NCI-H2107 treated with DMSO at 0.1 percent for 48 hours (cell line): Measurements from ENCODE around the gene TRMT44.
"Not testable (repeated sequence)": the region's sequence is repeated elsewhere in the genome, so short reads cannot be mapped to it uniquely, and the experiment has no call there.

Source experiments
- DNase-seq: peaks from one replicate; lab custom pipeline; 2025; ENCODE audit not compliant: unreplicated experiment; lab: John Stamatoyannopoulos, UW

TRMT44 gene

DNA sequence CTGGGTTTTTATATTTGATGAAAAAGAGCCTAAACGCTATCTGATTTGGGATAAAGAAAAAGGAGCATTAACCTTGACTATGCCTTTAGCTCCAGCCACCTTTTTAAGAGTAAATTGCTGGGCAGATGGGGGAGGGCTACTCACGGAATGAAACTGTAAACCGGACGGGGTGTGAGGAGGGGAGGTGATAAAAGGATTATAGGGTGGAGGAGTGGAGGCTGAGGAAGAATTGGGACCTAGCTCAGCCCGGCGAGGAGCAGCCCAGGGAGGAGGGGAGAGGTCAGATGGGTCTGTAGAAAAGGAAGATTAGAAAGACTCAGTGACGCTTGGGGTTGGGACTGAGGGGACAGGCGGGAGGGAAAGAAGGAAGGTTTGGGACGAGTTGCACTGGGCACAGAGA is 46.1 kb downstream of the TRMT44 start:
- not testable (repeated sequence) for DNase-seq

- no peak for DNase-seq
Measured at GRCh38 chr4:8488791-8489369, 48.3 kb downstream of the TRMT44 start.

DNA sequence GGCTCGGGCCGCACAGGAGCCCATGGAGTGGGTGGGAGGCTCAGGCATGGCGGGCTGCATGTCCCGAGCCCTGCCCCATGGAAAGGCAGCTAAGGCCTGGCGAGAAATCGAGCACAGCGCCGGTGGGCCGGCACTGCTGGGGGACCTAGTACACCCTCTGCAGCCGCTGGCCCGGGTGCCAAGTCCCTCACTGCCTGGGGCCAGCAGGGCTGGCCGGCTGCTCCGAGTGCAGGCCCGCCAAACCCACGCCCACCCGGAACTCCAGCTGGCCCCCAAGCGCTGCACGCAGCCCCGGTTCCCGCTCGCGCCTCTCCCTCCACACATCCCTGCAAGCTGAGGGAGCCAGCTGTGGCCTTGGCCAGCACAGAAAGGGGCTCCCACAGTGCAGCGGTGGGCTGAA is 50.9 kb downstream of the TRMT44 start:
- not testable (repeated sequence) for DNase-seq

GRCh38 chr4:8492174-8492573 is 51.6 kb downstream of the TRMT44 start:
- DNase-seq: no peak

DNA sequence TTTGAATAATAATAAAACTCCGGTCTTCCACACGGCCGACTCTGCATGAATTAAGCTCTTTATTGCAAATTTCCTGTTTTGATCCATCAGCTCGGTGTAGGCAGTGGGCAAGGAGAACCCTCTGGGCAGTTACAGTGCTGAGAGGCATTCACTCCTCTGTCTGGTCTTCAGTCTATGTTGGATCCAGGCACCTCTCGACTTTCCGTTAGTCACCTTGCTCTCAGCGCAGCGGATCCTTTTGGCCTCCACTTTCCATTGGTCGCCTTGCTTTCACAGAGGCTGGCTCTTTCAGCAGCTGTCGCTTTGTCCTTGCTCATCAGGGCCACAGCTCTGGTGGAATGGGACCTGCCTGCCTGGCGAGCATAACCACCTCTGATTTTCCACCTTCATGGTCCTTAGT is 52.9 kb downstream of the TRMT44 start:
- no peak for DNase-seq

- no peak for DNase-seq
Measured at GRCh38 chr4:8494218-8494617, 53.6 kb downstream of the TRMT44 start.

DNA sequence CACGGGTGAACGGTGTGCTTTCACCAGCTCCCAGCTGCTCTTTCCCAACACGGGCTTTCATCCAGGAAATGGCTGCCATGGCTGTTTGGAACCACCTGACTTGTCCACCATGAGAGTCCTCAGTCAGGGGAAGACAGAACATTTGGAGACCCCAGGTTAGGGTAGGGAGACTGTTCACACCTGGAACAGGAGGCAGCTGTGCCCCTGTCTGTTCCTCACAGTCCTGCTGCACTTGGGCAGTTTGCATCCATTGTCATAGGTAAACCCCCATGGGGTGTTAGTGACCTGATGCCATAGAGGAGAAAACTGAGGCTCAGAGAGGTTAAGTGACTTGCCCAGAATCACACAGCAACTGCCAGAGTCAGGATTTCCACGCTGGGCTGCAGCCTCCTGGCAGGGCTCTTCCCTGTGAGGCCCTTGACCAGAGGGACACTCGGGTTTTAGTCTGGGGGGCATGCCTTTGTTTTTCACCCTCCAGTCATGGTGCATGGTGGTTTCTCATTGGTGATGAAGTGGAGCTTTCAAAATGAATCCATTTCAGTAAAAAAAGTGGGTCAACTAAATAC is 54.5 kb downstream of the TRMT44 start:
- no peak for DNase-seq

DNA sequence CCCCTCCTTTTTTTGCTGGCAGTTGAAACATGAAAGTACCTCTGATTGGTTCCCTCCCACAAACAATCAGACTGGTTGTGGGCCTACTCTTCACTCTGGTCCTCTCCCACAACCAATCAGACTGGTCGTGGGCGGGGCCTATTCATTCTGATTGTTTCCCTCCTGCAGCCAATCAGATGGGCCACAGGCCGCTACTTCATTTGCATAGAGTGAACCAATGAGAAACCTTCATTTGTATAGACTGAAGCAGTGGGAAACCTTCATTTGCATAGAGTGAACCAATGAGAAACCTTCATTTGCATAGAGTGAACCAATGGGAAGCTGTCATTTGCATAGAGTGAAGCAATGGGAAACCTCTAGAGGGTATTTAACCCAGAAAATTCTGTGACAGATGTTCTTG is 55.2 kb downstream of the TRMT44 start:
- no peak for DNase-seq

- DNase-seq: no peak
Measured at GRCh38 chr4:8497762-8498161, 57.2 kb downstream of the TRMT44 start.

- no peak for DNase-seq
Measured at GRCh38 chr4:8500966-8501365, 60.4 kb downstream of the TRMT44 start.

DNA sequence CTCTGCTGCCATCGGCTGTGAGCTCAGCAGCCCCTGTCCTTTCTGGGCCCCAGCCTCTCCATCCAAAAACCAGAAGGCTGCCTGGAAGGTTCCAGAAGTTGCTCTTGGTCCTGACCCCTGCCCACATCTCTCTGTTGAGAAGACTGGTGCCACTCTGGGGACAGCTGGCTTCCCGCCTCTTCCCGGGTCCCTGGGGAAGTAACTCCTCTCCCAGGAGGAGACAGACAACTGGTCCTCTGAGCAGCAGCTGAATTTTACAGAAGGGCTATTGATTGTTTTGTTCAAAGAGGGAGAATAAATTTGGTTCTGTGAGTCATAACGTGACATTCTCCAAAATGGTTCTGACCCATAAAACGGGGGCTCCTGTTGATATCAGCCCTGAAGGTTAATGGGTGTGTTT is 61.2 kb downstream of the TRMT44 start:
- DNase-seq: no peak

DNA sequence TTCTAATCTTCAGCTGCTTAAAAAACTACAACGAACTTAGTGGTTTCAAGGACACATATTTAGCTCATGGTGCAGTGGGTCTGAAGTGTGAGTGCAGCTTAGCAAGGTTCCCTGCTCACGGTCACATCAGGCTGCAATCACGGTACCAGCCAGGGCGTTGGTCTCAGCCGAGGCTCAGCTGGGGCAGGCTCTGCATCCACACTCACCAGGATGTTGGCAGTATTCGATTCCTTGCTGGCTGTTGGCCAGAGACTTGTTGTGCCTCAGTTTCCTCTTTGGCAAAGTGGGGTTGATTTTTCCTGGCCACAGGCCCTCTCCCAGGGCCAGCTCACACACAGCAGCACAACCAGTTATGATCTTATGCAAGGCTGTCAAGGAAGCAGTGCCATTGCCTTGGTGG is 61.8 kb downstream of the TRMT44 start:
- no peak for DNase-seq

DNA sequence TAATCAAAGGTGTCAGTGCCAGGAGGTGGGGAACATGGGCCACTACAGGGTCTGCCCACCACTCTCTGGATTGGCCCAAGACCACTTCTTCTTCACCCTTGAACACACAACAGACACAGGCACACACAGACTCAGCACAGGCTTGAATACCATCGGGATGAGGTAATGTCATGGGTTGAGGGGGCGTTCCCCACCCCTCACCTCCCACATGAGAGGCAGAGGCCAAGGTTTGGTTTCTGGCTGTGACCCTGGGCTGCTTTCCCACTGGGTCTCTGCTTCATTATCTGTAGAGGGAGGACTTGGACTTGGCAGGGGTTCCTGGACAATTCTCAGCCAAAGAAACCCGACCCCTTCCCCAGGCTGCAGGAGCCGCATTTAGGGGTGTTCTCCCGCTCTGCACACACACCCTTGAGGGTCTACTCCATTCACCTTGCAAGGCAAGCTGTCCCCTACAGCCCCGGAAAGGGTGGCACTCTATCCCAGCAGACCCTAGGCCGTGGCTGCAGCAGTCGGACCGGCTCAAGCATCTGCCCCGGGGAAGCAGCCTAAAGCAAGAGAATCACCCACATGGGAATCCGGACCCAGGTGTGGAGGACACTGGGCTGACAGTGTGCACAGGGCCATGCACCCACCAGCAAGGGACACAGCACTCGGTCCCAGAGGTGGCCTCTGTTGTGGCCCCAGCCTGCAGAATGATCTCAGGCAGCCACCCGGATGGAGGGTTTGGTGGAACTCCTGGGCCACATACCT is 62.4 kb downstream of the TRMT44 start:
- DNase-seq: no peak

- DNase-seq: no peak
Measured at GRCh38 chr4:8503801-8504200, 63.2 kb downstream of the TRMT44 start.

DNA sequence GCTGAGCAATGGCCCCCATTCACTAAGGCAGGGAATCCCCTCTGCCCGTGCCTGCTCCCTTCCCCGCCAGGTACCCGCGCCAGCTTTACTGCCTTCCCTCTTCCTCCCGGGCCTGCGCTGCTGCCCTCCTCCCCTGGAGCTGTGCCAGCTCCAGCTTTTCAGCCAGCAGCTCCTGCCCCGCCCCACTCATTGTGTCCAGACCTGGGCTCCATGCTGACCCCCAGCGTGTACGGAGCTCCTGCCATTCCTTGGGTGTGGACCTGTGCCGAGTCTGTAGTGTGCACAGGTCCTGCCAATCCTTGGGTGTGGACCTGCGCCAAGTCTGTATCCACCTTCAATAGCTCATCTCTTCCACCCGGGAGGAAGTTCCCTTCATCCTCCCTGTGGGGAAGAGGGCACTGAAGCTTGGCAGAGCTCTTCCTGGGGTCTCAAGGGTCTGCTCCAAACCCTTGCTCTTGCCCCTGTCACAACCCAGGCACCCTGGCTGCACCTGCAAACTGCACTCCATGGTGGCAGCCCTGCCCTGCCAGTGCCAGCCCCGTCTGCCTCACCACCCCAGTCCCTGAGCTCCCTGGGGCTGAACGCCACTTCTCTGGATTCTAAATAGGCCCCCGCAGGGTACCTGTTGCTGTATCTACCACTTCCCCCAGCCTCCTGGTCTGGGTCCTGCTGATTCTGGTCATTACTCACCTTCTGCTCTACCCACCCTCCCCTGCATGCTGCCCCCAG is 63.9 kb downstream of the TRMT44 start:
- DNase-seq: no peak

- no peak for DNase-seq
Measured at GRCh38 chr4:8505229-8505628, 64.7 kb downstream of the TRMT44 start.

DNA sequence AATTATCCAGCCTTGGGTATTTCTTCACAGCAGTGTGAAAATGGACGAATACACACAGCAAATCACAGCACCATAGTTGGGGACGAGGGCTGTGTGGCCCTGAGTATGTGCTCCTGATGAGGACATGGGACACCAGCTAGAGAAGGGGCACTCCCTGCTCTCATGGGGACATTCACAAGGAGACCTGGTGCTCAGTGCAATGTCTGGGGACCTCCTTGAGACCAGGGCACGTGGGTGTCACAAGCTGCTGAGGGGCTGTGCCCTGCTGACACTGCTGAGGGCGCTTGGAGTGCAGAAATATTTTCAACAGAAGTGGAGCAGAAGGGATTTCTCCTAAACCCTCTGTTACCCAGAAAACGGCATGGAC is 65.4 kb downstream of the TRMT44 start:
- no peak for DNase-seq

DNA sequence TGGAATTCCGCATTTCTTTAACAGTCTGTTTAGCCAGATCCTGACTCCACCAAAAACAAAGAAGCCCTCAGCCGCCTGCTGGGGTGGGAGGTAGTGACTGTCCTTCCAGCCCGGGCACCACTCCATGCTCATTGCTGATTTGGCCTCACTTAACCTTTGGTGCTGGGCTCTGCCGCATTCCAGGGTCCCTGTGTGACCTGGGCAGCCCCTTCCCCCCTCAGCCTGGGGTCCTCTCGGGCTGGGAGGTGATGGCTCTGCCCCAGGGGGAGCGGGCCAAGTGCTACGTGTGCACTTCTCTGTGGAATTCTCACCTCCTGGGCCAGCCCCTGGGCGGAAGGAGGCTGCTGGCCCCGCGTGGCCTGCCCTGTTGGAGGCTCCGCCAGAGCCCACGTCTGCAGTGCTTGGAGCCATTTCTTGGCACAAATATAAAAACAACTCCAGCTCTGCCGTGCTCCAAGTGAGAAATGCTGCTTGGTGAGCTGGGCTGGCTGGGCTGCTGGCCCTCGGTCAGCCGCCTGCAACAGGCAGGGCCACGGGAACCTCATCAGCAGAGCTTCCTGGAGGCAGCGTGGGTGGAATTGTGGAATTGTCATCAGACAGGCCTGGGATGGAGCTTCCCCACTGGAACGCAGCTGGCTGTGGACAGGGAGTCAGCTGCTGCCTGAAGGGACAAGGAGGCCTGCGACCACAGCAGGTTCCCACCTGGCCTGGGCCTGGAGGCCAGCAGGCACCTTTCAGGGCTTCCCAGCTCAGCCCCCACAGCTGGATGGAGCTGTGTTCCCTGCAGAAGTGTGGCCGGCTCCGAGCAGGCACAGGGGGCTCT is 66.0 kb downstream of the TRMT44 start:
- DNase-seq: no peak

DNA sequence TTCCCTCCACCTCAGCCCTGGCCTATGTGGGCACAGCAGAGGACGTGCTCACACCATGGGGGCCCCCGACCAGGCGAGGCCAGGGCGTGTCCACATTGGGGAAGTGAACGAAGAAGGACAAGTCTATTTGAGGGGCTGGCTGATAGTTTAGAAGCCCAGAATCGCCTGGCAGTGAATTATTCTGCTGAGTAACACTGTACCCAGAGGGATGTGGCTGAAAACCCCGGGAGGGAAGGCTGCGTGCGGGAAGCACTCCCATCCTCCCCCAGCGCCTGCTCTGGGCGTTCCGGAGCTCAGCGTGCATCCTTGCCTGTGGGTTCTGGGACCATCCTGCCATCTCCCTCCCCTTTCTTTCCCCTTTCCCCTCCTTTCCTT is 66.6 kb downstream of the TRMT44 start:
- DNase-seq: no peak

GRCh38 chr4:8507624-8508023 is 67.0 kb downstream of the TRMT44 start:
- no peak for DNase-seq

DNA sequence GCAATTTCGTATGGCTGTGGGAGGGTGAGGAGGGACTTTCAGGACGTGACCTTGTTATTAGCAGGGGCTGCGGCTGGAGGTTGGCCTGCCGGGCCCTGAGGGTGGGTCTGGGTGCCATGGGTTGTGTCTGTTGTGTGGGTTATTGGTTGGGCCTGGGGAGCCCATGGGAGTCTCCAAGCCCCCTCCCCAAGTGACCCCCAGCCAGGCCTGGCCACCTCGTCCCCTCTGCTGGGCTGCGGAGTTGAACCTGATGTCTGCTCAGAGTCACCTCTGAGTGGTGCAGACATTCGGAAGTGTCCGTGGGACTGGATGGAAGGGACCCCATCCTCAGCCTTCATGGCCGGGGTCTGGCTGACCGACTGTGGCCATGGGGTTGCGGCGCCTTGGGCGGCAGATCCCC is 67.7 kb downstream of the TRMT44 start:
- no peak for DNase-seq
